Subcutaneous preadipocyte (primary cell): Measurements from ENCODE around the gene COL1A2. TPM values are rescaled to one million over a fixed set of nuclear protein-coding genes. Genes with fewer than 3 reads are reported as not detected.

Source experiments
- total RNA-seq: library from RNA; depleted of rRNA; stranded (reverse); fragments of >200 nt; gene quantifications from 2 replicates; pipeline ENCODE4 v1.2.3, GENCODE V29; 2012

COL1A2 gene
- total RNA-seq = 1,111 and 1,947 TPM in 2 replicates

GRCh38 chr7:94394437-94395140 lies at the start of gene COL1A2:
TSS of gene COL1A2 (plus strand) at chr7:94394895. CDS start at chr7:94395032, 137 bp downstream.

Other genes with a start within 250 kb of the COL1A2 start
- gene CASD1, start 114.9 kb downstream of the COL1A2 start, total RNA-seq = 9.9 and 12.9 TPM in 2 replicates